ENCODE data around the gene EIF2S3.

DNA sequence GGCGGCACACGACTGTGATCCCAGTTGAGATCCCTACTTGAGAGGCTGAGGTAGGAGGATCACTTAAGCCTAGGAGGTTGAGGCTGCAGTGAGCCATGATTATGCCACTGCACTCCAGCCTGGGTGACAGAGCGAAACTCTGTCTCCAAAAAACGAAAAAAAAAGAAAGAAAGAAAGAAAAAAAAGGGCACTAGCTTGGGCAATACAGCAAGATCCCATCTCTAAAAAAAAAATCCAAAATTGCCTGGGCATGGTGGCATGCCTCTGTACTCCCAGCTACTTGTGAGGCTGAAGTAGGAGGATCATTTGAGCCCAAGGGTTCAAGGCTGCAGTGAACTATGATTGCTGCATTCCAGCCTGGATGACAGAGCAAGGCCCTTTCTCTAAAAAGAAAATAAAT is 17.0 kb upstream of the EIF2S3 start:
- TF ChIP-seq, protein P1, sequence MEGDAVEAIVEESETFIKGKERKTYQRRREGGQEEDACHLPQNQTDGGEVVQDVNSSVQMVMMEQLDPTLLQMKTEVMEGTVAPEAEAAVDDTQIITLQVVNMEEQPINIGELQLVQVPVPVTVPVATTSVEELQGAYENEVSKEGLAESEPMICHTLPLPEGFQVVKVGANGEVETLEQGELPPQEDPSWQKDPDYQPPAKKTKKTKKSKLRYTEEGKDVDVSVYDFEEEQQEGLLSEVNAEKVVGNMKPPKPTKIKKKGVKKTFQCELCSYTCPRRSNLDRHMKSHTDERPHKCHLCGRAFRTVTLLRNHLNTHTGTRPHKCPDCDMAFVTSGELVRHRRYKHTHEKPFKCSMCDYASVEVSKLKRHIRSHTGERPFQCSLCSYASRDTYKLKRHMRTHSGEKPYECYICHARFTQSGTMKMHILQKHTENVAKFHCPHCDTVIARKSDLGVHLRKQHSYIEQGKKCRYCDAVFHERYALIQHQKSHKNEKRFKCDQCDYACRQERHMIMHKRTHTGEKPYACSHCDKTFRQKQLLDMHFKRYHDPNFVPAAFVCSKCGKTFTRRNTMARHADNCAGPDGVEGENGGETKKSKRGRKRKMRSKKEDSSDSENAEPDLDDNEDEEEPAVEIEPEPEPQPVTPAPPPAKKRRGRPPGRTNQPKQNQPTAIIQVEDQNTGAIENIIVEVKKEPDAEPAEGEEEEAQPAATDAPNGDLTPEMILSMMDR (IDR thresholded peaks at IDR 0.05; ENCODE audit: low read depth, low read length), result no peak
- no peak for TF ChIP-seq EZH2phosphoT487 (IDR thresholded peaks at IDR 0.05; ENCODE audit: low read depth)

All from OCI-LY3 (cell line).